Adrenal gland (tissue), 12 donors: Measurements from ENCODE around the gene NOL4L. TPM values are rescaled to one million over a fixed set of nuclear protein-coding genes. Genes with fewer than 3 reads are reported as not detected.

Source experiments
- DNase-seq, 7 donors: peaks; one replicate each; pipeline ENCODE4 v3.0.0-alpha.2; 2019 to 2020
- H3K27ac ChIP-seq, 5 donors: fragments of 200-600 bp; sonication (generic) in 4 of 5; 1 replicate in 3 of 5; 2 replicates in 2 of 5; pipeline versions ENCODE4 v1.5.1 to v1.8.0; 2016 to 2020; ENCODE audit warnings: mild to moderate bottlenecking in 1 of 5
- H3K27me3 ChIP-seq: fragments of 200-600 bp; 2 replicates; pipeline ENCODE4 v1.8.0; 2021
- H3K36me3 ChIP-seq, 2 donors: fragments of 200-600 bp; replicated peaks in 1 of 2; 1 replicate in 1 of 2; 2 replicates in 1 of 2; pipeline versions ENCODE4 v1.5.1 to v1.8.0; 2018 to 2022
- H3K4me1 ChIP-seq, 2 donors: fragments of 200-600 bp; replicated peaks in 1 of 2; 1 replicate in 1 of 2; 2 replicates in 1 of 2; pipeline versions ENCODE4 v1.5.1 to v1.8.0; 2018 to 2021
- H3K4me3 ChIP-seq, 4 donors: fragments of 200-600 bp; sonication (generic) in 3 of 4; one replicate each; pipeline ENCODE4 v1.5.1; 2016 to 2018
- H3K9me3 ChIP-seq, 3 donors: fragments of 200-600 bp; sonication (generic) in 1 of 3; replicated peaks in 1 of 3; 1 replicate in 2 of 3; 2 replicates in 1 of 3; pipeline versions ENCODE4 v1.5.1 to v1.8.0; 2016 to 2021
- CTCF ChIP-seq, 6 experiments: fragments of 450-650 bp in 4 of 6; fragments of 200-600 bp in 2 of 6; sonication (generic) in 1 of 6; IDR thresholded peaks; 1 replicate in 5 of 6; 2 replicates in 1 of 6; pipeline versions ENCODE4 v1.5.1 to v1.8.0; 2016 to 2021; ENCODE audit warnings: antibody characterized with exemption in 6 of 6, mild to moderate bottlenecking in 2 of 6, moderate library complexity in 1 of 6
- POLR2A ChIP-seq, 2 donors: fragments of 450-650 bp; IDR thresholded peaks; one replicate each; pipeline ENCODE4 v1.6.1; 2017; ENCODE audit warnings: antibody characterized with exemption in 2 of 2, mild to moderate bottlenecking in 2 of 2, moderate library complexity in 1 of 2
- WGBS, 4 donors: extraction: QIAGEN DNeasy Blood & Tissue Kit in 2 of 4; methylation state at CpG; one replicate each; pipeline versions ENCODE4 v1.1.5 to v1.1.7; 2013 to 2017; 5-methylcytosine and 5-hydroxymethylcytosine counted together
- intact Hi-C, 2 donors: fragments of 100-400 bp; cut with DNase I; formaldehyde crosslinking; loops; one replicate each; pipeline versions ENCODE4 v1.14.1 to v1.15.0; 2022 to 2023
- polyA plus RNA-seq, 3 donors: library from polyadenylated mRNA; stranded (reverse); fragments of 200-250 nt in 2 of 3; fragments of 350-450 nt in 1 of 3; fragmentation: Illumina TruSeq in 1 of 3; extraction: RNeasy Lipid Tissue Mini Kit (QIAGEN cat#74804) in 1 of 3; gene quantifications; one replicate each; pipeline ENCODE4 v1.2.3, GENCODE V29; 2013 to 2014
- total RNA-seq, 9 donors: library from RNA; depleted of rRNA in 4 of 9; stranded (reverse); fragments of >200 nt in 4 of 9; fragments of 120-200 nt in 1 of 9; fragmentation: NEBNext Ultra II Directional in 1 of 9; extraction: Animal tissue kit (Norgen Biotek cat#: 25700) in 1 of 9; gene quantifications; one replicate each; pipeline versions ENCODE4 v1.1.0 to v1.2.4, GENCODE V29; 2013 to 2023
- donor health status: healthy with polysubstance abuse.
- donor health status: Bipolar disorder and iron deficiency.
- donor health status: DM: yes; HTN: yes; CAD: no.
- donor health status: DM: no; HTN: no; CAD: no.
- donor health status: DM: no; HTN: no; CAD: no.
- donor health status: DM: yes; HTN: yes; CAD: no.

Gene NOL4L
- total and polyA plus RNA-seq, 12 donors, result 6.4 to 30.4 (median 15.7) TPM

- no peak for TF ChIP-seq POLR2A (IDR thresholded peaks at IDR 0.05)
- TF ChIP-seq CTCF (IDR thresholded peaks at IDR 0.05), result no peak
- Histone ChIP-seq H3K27me3 (no peaks in the 10 kb centered on the region), H3K4me3 (no peak overlapping the region), H3K9me3 (no peaks in the 10 kb centered on the region), H3K27ac (peak overlapping the region in 3 of 5 donors; percentile 32 to 72 (median 64)), H3K4me1 (peaks cover 20 to 50% of the 10 kb centered on the region in 2 donors), H3K36me3 (peaks cover 0 to 7% of the 10 kb centered on the region in 2 donors)
- intact Hi-C loops, result no loop called here
- DNase-seq, result peak in 4 of 7 donors; percentile 56 to 79 (median 74)
- WGBS, 4 donors, result 59 to 68% (median 66%) methylated on average over 11 to 15 of the region's 15 CpGs
These were observed 122.1 kb downstream of the NOL4L start for GRCh38 chr20:32462900-32463641.

GRCh38 chr20:32461836-32462600 is 123.1 kb downstream of the NOL4L start:
- H3K4me3 ChIP-seq, result no peak overlapping the region
- no peak overlapping the region for H3K27ac ChIP-seq
- H3K9me3 ChIP-seq, result no peaks in the 10 kb centered on the region
- H3K27me3 ChIP-seq, result no peaks in the 10 kb centered on the region
- 91 to 100% (median 94%) methylated on average over 4 to 17 of the region's 17 CpGs for WGBS, 4 donors
- DNase-seq, result no peak
- peaks cover 23 to 56% of the 10 kb centered on the region in 2 donors for H3K4me1 ChIP-seq
- peaks cover 0 to 7% of the 10 kb centered on the region in 2 donors for H3K36me3 ChIP-seq
- TF ChIP-seq CTCF (IDR thresholded peaks at IDR 0.05), result no peak
- TF ChIP-seq POLR2A (IDR thresholded peaks at IDR 0.05), result no peak
- intact Hi-C loops, result no loop called here

GRCh38 chr20:32460683-32461320 is 124.3 kb downstream of the NOL4L start:
- peaks cover 0 to 7% of the 10 kb centered on the region in 2 donors for H3K36me3 ChIP-seq
- no peak for DNase-seq
- intact Hi-C loops, result no loop called here
- peaks cover 16 to 53% of the 10 kb centered on the region in 2 donors for H3K4me1 ChIP-seq
- no peak overlapping the region for H3K27ac ChIP-seq
- H3K27me3 ChIP-seq, result no peaks in the 10 kb centered on the region
- TF ChIP-seq CTCF (IDR thresholded peaks at IDR 0.05), result no peak
- no peak for TF ChIP-seq POLR2A (IDR thresholded peaks at IDR 0.05)
- H3K4me3 ChIP-seq, result no peak overlapping the region
- WGBS, 4 donors, result 88 to 95% (median 91%) methylated on average over 16 to 24 of the region's 24 CpGs
- H3K9me3 ChIP-seq, result no peaks in the 10 kb centered on the region

GRCh38 chr20:32460231-32460630 is 124.9 kb downstream of the NOL4L start:
- H3K4me1 ChIP-seq, result peaks cover 13 to 47% of the 10 kb centered on the region in 2 donors
- 86 to 95% (median 91%) methylated on average over 5 to 15 of the region's 15 CpGs for WGBS, 4 donors
- TF ChIP-seq POLR2A (IDR thresholded peaks at IDR 0.05) (no peak), CTCF (IDR thresholded peaks at IDR 0.05) (no peak)
- intact Hi-C loops, result no loop called here
- H3K27me3 ChIP-seq, result no peaks in the 10 kb centered on the region
- H3K36me3 ChIP-seq, result peaks cover 0 to 7% of the 10 kb centered on the region in 2 donors
- H3K4me3 ChIP-seq, result no peak overlapping the region
- no peak overlapping the region for H3K27ac ChIP-seq
- no peaks in the 10 kb centered on the region for H3K9me3 ChIP-seq
- DNase-seq, result no peak
